ENCODE measurements around the gene BHMT. TPM values are rescaled to one million over a fixed set of nuclear protein-coding genes. Genes with fewer than 3 reads are reported as not detected.
A peak's percentile ranks its signal among the peaks of the same experiment; 100 is the strongest.

Gene BHMT
- total RNA-seq, 1 donor from 2014 or later: not detected

DNA sequence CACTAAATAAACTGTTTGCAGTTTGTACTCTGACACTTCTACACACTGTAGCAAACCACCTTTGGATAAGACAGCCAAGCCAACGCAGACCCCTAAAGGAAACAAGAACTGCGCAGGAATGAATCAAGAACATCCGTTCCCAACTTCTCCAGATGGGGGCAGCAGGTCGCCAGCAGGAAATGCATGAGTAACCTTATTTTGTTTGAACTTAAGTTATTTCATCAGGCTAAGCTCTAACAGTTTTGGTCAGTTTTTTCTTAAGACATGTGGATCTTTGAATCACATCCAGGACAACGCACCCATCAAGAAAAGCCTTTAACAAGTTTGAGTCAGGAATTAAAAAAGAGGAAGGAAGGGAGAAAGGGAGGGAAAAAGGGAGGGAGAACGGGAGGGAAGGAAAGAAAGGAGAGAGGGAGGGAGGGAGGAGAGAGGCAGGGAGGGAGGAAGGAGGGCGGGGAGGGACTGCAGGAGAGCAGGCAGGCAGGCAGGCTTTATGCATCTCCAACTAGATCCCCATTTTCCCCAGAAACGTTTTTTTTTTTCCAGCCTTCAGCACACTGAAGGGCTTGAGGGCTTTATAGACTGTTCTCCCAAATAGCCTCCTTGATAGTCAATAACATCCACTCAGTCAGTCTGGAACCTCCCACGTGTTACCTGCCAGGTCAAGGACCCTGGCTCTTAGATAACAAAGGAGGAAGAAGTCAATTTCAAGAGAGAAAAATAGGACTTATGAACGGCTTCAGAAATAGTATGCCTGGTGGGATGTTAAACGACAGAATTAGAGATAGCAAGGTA is 22.2 kb downstream of the BHMT start:
- FAIRE-seq: no peak
- Histone ChIP-seq H3K27me3 (ENCODE audit: control insufficient read depth, insufficient read depth, low read length) (no peaks in the 10 kb centered on the region), H3K36me3 (ENCODE audit: control insufficient read depth, insufficient read depth, low read length) (no peaks in the 10 kb centered on the region), H3K4me3 (ENCODE audit: low read depth, low read length) (peak overlapping the region; percentile 23)
- DNase-seq (ENCODE audit: low read depth): peak; percentile 74
- TF ChIP-seq, protein P1, sequence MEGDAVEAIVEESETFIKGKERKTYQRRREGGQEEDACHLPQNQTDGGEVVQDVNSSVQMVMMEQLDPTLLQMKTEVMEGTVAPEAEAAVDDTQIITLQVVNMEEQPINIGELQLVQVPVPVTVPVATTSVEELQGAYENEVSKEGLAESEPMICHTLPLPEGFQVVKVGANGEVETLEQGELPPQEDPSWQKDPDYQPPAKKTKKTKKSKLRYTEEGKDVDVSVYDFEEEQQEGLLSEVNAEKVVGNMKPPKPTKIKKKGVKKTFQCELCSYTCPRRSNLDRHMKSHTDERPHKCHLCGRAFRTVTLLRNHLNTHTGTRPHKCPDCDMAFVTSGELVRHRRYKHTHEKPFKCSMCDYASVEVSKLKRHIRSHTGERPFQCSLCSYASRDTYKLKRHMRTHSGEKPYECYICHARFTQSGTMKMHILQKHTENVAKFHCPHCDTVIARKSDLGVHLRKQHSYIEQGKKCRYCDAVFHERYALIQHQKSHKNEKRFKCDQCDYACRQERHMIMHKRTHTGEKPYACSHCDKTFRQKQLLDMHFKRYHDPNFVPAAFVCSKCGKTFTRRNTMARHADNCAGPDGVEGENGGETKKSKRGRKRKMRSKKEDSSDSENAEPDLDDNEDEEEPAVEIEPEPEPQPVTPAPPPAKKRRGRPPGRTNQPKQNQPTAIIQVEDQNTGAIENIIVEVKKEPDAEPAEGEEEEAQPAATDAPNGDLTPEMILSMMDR (IDR thresholded peaks at IDR 0.05; ENCODE audit: insufficient read depth, low read length, severe bottlenecking): peak; percentile 75

DNA sequence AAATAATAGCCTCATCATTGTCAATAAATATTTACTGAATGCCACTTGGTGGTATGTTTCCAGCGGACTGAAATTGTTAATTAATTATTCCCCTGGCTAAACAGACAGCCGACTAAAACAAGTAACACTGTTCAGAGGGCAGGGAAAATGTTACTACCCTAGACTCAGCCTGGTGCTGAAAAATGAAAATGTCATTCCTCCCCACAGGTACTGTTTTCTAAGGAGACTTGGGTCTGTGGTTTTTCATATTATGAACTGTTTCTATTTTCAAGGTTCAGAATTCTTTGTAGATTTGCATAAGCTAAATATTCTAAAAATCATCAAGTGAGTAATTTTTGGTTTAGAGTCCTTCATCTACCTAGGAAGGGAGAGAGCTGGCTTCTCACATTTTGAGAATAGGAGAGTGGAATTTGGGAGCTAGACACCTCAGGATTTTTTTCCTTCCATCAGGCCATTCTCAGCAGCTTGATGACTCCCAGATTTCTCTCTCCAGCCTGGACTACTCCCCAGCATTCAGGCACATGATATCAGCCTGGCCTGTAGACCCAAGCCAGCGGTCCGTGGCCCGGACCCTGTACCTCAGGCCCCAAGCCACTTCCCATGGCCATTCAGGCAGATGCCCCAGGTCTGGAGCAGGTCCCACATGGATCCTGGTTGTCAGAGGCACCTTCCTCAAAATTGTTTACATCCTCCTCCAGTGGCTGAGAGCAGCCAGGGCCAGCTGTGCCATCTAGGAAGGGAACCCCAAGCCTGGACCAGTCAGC is 24.4 kb downstream of the BHMT start:
- no peaks in the 10 kb centered on the region for H3K27me3 ChIP-seq (ENCODE audit: control insufficient read depth, insufficient read depth, low read length)
- TF ChIP-seq, protein P1 (IDR thresholded peaks at IDR 0.05; ENCODE audit: insufficient read depth, low read length, severe bottlenecking): no peak
- DNase-seq (ENCODE audit: low read depth) (no peak), FAIRE-seq (no peak)
- H3K4me3 ChIP-seq (ENCODE audit: low read depth, low read length): no peak overlapping the region
- H3K36me3 ChIP-seq (ENCODE audit: control insufficient read depth, insufficient read depth, low read length): no peaks in the 10 kb centered on the region

DNA sequence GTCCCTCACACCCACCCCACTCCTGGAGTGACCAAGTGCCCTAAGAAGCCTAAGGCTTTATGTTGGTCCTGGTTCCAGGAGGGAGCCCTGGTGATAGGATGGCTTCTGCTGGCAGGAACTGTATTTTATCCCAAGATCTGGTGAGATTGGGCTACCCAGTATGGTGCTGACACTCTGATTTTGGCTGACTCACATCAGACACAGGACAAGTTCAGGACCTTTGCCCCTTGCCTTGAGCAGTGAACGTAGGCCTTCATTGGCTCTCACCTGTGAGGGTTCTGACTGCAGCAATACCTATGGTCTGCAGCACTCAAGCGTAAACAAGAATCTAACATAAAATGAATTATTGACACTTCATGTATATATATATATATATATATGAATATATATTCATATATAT is 25.0 kb downstream of the BHMT start:
- TF ChIP-seq, protein P1 (IDR thresholded peaks at IDR 0.05; ENCODE audit: insufficient read depth, low read length, severe bottlenecking): no peak
- DNase-seq (ENCODE audit: low read depth) (no peak), FAIRE-seq (no peak)

DNA sequence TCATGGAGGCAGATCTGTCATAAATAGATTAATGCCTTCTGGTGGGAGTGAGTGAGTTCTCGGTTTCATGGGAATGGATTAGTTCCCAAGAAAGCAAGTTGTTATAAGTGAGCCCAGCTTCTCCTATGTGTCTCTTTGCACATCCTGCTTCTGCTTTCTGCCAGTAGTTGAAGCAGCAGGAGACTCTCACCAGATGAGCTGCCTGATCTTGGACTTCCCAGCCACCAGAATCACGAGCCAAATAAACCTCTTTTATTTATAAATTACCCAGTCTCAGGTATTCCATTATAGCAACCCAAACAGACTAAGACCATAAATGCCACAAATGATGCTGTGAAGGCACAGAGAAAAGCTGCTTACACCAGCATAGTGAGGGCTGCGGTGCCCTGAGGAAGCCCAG is 28.9 kb downstream of the BHMT start:
- FAIRE-seq (no peak), DNase-seq (ENCODE audit: low read depth) (no peak)
- Histone ChIP-seq H3K36me3 (ENCODE audit: control insufficient read depth, insufficient read depth, low read length) (no peaks in the 10 kb centered on the region), H3K27me3 (ENCODE audit: control insufficient read depth, insufficient read depth, low read length) (no peaks in the 10 kb centered on the region), H3K4me3 (ENCODE audit: low read depth, low read length) (no peak overlapping the region)
- TF ChIP-seq, protein P1 (IDR thresholded peaks at IDR 0.05; ENCODE audit: insufficient read depth, low read length, severe bottlenecking): no peak

More for the DNA sequence above, 25.0 kb downstream of the BHMT start:
- Histone ChIP-seq H3K36me3 (ENCODE audit: control insufficient read depth, insufficient read depth, low read length) (no peaks in the 10 kb centered on the region), H3K27me3 (ENCODE audit: control insufficient read depth, insufficient read depth, low read length) (no peaks in the 10 kb centered on the region), H3K4me3 (ENCODE audit: low read depth, low read length) (no peak overlapping the region)

DNA sequence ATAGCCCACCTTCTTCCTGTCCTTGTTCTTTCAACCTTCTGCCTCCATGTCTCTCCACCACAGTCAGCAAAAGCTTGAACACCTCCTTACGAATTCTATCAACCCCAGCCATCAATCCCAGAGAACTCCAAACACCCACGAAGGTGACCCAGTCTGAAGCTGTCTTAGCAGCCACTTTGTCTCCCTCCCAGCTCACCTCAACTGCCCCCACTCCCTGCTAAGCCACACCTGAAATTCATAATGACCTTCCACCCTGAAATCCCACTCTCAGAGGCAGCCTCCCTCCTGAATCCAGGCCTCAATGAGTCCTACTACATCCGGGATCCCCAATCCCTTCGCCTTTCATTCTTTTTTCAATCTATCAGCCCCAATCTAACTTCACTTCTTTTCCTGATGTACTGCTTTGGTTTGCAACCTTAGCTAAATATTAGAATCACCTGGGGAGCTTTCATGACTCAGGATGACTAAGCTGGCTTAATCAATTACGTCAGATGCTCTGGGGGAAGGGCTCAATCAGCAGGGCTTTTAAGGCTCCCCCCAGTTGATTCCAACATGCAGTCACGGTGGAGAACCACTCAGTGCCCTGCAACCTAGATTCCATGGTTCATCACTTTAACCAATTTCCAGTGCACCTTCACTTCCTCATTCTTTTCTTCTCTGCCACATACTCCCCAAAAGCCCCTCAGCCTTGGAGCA is 32.2 kb downstream of the BHMT start:
- peak; percentile 70 for FAIRE-seq
- peak; percentile 92 for DNase-seq (ENCODE audit: low read depth)
- Histone ChIP-seq H3K36me3 (ENCODE audit: control insufficient read depth, insufficient read depth, low read length) (no peaks in the 10 kb centered on the region), H3K4me3 (ENCODE audit: low read depth, low read length) (no peak overlapping the region), H3K27me3 (ENCODE audit: control insufficient read depth, insufficient read depth, low read length) (no peaks in the 10 kb centered on the region)
- TF ChIP-seq, protein P1 (IDR thresholded peaks at IDR 0.05; ENCODE audit: insufficient read depth, low read length, severe bottlenecking): no peak

Data from bronchial epithelial cell (primary cell).